ENCODE results near the gene RSPRY1. TPM values are rescaled to one million over a fixed set of nuclear protein-coding genes. Genes with fewer than 3 reads are reported as not detected.

Gene RSPRY1
- total RNA-seq = 71.9 and 77.4 TPM in 2 replicates

DNA sequence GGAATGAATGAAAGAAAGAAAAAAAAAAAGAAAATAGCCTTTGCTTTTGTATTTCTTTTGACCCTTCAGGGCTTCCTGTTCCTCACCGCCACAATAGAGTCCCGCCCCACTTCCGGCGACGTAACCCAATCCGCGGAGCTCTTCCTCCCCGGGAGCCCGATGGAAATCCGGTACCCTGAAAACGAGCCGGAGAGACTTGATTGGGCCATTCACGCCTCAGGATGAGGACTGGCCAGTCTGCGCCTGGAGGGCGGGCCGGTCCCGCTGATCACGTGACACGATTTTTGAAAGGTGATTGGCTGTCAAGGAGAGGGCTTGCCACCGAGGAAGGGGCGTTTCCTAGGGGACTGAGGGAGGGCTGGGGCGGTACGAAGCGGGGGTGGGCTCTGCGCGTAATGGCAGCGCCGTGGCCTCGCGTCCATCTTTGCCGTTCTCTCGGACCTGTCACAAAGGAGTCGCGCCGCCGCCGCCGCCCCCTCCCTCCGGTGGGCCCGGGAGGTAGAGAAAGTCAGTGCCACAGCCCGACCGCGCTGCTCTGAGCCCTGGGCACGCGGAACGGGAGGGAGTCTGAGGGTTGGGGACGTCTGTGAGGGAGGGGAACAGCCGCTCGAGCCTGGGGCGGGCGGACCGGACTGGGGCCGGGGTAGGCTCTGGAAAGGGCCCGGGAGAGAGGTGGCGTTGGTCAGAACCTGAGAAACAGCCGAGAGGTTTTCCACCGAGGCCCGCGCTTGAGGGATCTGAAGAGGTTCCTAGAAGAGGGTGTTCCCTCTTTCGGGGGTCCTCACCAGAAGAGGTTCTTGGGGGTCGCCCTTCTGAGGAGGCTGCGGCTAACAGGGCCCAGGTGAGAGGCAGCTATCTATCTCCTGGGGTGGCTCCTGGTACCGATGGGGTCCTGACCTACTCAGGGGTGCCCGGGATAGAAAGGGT is at the start of gene RSPRY1, which contains the start of gene PSME3IP1:
TSS of gene RSPRY1 (plus strand) at position 385 of the 927 bp plus-strand sequence. CDS start 18,330 bp downstream, outside the sequence.
TSS of gene PSME3IP1 (minus strand) at position 95 of the 927 bp plus-strand sequence. CDS start 12,185 bp downstream, outside the sequence.

DNA sequence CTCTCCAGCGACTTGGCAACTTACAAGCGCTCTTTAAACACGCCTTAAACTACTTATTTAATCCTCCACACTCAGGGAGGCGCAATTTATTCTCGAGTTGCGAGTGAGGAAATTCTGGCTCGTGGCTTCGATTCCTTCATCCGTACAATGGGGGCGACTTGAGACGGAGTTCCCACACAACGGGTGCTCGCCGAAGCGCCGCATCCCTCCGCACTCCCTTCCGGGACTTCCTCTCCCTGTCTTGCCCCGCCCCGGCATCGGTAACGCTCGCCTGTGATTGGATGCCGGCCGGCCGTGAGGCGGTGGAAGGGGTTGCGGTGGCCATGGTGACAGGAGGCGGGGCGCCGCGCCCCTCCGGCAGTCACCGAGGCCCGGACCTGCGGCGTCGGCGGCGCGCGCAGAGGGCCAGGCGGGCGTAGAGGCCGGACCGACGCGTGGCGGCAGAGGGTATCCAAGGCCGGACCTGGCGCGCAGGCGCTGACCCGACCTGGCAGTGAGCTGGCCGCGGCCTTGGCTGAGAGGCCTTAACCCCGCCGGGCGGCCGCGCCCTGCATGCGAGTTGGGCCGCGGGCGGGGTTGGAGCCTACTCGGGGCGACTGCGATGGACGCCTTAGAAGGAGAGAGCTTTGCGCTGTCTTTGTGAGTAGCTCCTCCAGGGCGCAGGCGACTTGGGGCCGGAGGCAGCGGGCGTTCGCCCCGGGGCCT is 58.8 kb downstream of the RSPRY1 start, which contains the start of gene ARL2BP:
TSS of gene ARL2BP (plus strand) at position 493 of the 705 bp plus-strand sequence. CDS start at position 602, 109 bp downstream.

DNA sequence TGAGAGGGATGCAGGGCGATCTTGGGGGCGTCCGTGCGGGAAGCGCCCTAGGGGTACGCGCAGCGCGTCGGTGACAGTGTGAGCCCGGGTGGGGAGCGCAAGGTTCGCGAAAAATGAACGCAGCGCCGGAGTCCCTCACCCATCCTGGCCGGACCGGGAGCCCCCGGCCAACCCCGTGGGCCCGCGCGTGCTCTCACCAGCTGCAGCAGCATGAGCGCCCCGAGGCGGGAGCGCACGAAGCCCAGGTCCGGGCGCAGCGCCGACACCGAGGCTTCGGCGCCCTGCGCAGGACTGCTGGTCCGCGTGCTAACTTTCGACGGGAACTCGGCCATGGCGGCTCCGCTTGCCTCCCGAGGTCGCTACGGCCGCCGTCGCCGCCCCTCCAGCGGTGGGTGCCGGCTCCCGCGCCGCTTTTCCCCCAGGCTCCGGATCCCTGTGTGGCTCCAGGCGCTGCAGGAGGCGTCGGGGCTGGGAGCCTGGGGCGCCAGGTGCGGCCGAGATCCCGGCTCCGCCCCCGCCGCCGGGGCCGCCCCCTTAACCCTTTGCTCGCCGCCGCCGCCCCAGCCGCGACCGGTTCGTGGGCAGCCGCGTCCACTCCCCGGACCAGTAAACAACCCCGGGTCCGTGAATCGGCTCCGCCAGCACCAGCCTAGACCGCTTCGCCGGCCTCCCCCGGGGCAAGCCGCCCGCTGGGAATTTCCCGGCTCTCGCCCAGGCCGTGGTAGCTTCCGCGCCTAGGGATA is 98.3 kb downstream of the RSPRY1 start, which contains the start of gene PLLP:
TSS of gene PLLP (minus strand) at position 464 of the 743 bp plus-strand sequence. CDS start at position 332, 132 bp downstream.

Other genes starting within 250 kb of the RSPRY1 start
- not detected in 2 replicates for gene CETP, start 224.4 kb upstream of the RSPRY1 start, total RNA-seq
- 20.6 and 25.3 TPM in 2 replicates for gene NLRC5, start 196.8 kb upstream of the RSPRY1 start, total RNA-seq
- 14.7 and 14.9 TPM in 2 replicates for gene CPNE2, start 93.7 kb upstream of the RSPRY1 start, total RNA-seq
- 57.0 and 75.9 TPM in 2 replicates for gene PSME3IP1, start 290 bp upstream of the RSPRY1 start, total RNA-seq
- 131 and 145 TPM in 2 replicates for gene ARL2BP, start 58.9 kb downstream of the RSPRY1 start, total RNA-seq
- gene PLLP, start 98.3 kb downstream of the RSPRY1 start, total RNA-seq = under 0.01 TPM in 2 replicates
- not detected in 2 replicates for gene CCL22, start 172.5 kb downstream of the RSPRY1 start, total RNA-seq
- gene CX3CL1, start 186.2 kb downstream of the RSPRY1 start, total RNA-seq = 0.65 and 1.5 TPM in 2 replicates
- gene CCL17, start 218.4 kb downstream of the RSPRY1 start, total RNA-seq = not detected in 2 replicates

Data from articular chondrocyte of knee joint (primary cell).